ENCODE results near the gene CDKL2.

DNA sequence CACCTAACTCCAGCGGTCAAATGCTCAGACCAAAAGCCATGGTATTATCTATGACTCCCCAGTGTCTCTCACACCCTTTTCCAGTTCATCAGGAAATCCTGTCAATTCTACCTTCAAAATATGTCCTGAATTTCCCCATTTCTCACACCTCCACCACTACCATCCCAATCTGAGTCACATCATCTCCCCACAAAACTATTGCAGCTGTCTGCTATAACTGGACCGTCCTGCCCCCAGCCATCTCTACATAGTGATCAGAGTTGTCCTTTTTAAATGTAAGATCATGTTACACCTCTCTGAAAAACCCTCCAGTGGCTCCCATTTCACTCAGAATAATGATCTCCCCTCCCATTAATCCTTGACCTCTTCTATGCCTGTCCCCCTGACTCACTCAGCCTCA, 81.3 kb downstream of the CDKL2 start:
- TF ChIP-seq, protein P1, sequence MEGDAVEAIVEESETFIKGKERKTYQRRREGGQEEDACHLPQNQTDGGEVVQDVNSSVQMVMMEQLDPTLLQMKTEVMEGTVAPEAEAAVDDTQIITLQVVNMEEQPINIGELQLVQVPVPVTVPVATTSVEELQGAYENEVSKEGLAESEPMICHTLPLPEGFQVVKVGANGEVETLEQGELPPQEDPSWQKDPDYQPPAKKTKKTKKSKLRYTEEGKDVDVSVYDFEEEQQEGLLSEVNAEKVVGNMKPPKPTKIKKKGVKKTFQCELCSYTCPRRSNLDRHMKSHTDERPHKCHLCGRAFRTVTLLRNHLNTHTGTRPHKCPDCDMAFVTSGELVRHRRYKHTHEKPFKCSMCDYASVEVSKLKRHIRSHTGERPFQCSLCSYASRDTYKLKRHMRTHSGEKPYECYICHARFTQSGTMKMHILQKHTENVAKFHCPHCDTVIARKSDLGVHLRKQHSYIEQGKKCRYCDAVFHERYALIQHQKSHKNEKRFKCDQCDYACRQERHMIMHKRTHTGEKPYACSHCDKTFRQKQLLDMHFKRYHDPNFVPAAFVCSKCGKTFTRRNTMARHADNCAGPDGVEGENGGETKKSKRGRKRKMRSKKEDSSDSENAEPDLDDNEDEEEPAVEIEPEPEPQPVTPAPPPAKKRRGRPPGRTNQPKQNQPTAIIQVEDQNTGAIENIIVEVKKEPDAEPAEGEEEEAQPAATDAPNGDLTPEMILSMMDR (IDR thresholded peaks at IDR 0.05; ENCODE audit: poor library complexity, severe bottlenecking): no peak
- TF ChIP-seq EZH2 (IDR thresholded peaks at IDR 0.05; ENCODE audit: borderline replicate concordance, insufficient read depth, low read length, poor library complexity, severe bottlenecking) (no peak), EP300 (conservative IDR thresholded peaks at IDR 0.05; ENCODE audit: poor library complexity, severe bottlenecking) (no peak), RAD21 (conservative IDR thresholded peaks at IDR 0.05) (no peak), POLR2AphosphoS5 (IDR thresholded peaks at IDR 0.05) (no peak), SMC3 (conservative IDR thresholded peaks at IDR 0.05; ENCODE audit: poor library complexity) (no peak)
- TF ChIP-seq, protein P2, sequence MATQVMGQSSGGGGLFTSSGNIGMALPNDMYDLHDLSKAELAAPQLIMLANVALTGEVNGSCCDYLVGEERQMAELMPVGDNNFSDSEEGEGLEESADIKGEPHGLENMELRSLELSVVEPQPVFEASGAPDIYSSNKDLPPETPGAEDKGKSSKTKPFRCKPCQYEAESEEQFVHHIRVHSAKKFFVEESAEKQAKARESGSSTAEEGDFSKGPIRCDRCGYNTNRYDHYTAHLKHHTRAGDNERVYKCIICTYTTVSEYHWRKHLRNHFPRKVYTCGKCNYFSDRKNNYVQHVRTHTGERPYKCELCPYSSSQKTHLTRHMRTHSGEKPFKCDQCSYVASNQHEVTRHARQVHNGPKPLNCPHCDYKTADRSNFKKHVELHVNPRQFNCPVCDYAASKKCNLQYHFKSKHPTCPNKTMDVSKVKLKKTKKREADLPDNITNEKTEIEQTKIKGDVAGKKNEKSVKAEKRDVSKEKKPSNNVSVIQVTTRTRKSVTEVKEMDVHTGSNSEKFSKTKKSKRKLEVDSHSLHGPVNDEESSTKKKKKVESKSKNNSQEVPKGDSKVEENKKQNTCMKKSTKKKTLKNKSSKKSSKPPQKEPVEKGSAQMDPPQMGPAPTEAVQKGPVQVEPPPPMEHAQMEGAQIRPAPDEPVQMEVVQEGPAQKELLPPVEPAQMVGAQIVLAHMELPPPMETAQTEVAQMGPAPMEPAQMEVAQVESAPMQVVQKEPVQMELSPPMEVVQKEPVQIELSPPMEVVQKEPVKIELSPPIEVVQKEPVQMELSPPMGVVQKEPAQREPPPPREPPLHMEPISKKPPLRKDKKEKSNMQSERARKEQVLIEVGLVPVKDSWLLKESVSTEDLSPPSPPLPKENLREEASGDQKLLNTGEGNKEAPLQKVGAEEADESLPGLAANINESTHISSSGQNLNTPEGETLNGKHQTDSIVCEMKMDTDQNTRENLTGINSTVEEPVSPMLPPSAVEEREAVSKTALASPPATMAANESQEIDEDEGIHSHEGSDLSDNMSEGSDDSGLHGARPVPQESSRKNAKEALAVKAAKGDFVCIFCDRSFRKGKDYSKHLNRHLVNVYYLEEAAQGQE (IDR thresholded peaks at IDR 0.05; ENCODE audit: borderline replicate concordance): no peak

All from neural cell (in vitro differentiated cells).